ENCODE data around the gene GJD3. TPM values are rescaled to one million over a fixed set of nuclear protein-coding genes. Genes with fewer than 3 reads are reported as not detected.

Gene GJD3
- total RNA-seq, 1 experiment from 2014 or later: not detected

DNA sequence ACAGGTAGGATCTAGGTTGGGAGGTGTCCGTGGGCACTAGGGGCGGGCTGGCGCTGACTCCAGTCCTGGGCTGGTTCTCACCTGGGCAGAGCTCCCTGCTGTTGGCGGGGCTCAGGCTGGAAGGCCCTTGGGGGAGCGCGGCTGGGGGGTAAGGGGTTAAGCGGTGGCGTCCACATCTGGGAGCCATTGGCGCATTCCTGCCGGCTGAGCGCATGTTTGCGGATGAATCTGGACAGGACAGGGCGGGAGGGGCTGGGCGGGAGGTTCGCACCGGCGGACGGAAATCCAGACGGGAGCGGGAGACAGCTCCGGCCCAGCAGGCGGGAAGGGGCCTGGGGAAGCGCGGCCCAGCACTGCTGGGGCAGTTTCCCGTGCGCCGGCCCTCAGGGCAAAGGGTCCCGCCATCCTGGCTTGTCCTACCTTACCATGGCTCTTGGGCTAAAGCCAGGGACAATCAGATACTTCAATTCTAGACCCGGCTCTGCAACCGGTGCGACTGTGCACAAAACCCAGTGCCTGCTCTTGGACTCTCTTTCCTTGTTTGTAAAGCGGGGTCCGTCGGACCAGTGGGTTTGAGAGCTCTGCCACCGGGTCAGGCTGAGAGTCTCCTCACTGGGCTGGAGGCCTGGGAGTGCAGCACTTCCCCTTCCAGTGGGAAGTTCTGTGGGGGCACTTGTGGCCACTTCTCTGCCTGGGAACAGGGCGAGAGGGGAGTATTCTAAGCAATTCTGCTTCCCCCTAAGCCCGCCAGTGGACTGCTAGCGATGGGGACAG is 47.8 kb downstream of the GJD3 start:
- peak overlapping the region; percentile 32 for H3K27ac Mint-ChIP-seq (ENCODE audit: low read depth, unreplicated experiment)
- peaks cover 85% of the 10 kb centered on the region for H3K4me1 Mint-ChIP-seq (ENCODE audit: insufficient read depth, unreplicated experiment)
- TF ChIP-seq, protein P1, sequence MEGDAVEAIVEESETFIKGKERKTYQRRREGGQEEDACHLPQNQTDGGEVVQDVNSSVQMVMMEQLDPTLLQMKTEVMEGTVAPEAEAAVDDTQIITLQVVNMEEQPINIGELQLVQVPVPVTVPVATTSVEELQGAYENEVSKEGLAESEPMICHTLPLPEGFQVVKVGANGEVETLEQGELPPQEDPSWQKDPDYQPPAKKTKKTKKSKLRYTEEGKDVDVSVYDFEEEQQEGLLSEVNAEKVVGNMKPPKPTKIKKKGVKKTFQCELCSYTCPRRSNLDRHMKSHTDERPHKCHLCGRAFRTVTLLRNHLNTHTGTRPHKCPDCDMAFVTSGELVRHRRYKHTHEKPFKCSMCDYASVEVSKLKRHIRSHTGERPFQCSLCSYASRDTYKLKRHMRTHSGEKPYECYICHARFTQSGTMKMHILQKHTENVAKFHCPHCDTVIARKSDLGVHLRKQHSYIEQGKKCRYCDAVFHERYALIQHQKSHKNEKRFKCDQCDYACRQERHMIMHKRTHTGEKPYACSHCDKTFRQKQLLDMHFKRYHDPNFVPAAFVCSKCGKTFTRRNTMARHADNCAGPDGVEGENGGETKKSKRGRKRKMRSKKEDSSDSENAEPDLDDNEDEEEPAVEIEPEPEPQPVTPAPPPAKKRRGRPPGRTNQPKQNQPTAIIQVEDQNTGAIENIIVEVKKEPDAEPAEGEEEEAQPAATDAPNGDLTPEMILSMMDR (IDR thresholded peaks at IDR 0.05; ENCODE audit: unreplicated experiment): no peak
- BruUV-seq (replicated peaks): no TSS peak
- peaks cover 7% of the 10 kb centered on the region for H3K36me3 Mint-ChIP-seq (ENCODE audit: insufficient read depth, unreplicated experiment)
- CTCF ChIA-PET: interaction anchor here (0.6 to 1.9 kb wide), 20 partner anchors 10 to 1394 kb away, joined by 3 to 7 read pairs (median 4); no protein-coding TSS in a partner anchor
- peak; percentile 70 for DNase-seq (ENCODE audit: unreplicated experiment)
- no peaks in the 10 kb centered on the region for H3K27me3 Mint-ChIP-seq (ENCODE audit: insufficient read depth, unreplicated experiment)
- intact Hi-C loops (cut with micrococcal nuclease): no loop called here
- H3K4me3 Mint-ChIP-seq (ENCODE audit: unreplicated experiment): peak overlapping the region; percentile 81
- POLR2A ChIA-PET: interaction anchor here (0.5 to 4.3 kb wide), 15 partner anchors 9 to 216 kb away, joined by 3 to 24 read pairs (median 4); partner anchors contain the start of gene NR1D1
- no peaks in the 10 kb centered on the region for H3K9me3 Mint-ChIP-seq (ENCODE audit: unreplicated experiment)

- no peak for DNase-seq (ENCODE audit: unreplicated experiment)
- H3K4me3 Mint-ChIP-seq (ENCODE audit: unreplicated experiment): peak overlapping the region; percentile 81
- peaks cover 85% of the 10 kb centered on the region for H3K4me1 Mint-ChIP-seq (ENCODE audit: insufficient read depth, unreplicated experiment)
- no peaks in the 10 kb centered on the region for H3K27me3 Mint-ChIP-seq (ENCODE audit: insufficient read depth, unreplicated experiment)
- ChIA-PET POLR2A (interaction anchor here (0.8 to 4.3 kb wide), 12 partner anchors 11 to 217 kb away, joined by 3 to 24 read pairs (median 4); partner anchors contain the start of genes NR1D1 and TOP2A), CTCF (interaction anchor here (0.6 to 19.0 kb wide), 8 partner anchors 9 to 485 kb away, joined by 3 to 396 read pairs (median 5); partner anchors contain the start of genes GJD3 and WIPF2)
- intact Hi-C loops (cut with micrococcal nuclease): no loop called here
- no peak overlapping the region for H3K27ac Mint-ChIP-seq (ENCODE audit: low read depth, unreplicated experiment)
- H3K9me3 Mint-ChIP-seq (ENCODE audit: unreplicated experiment): no peaks in the 10 kb centered on the region
- TF ChIP-seq, protein P1 (IDR thresholded peaks at IDR 0.05; ENCODE audit: unreplicated experiment): no peak
- peaks cover 7% of the 10 kb centered on the region for H3K36me3 Mint-ChIP-seq (ENCODE audit: insufficient read depth, unreplicated experiment)
- no TSS peak for BruUV-seq (replicated peaks)
Observed at GRCh38 chr17:40315678-40316570, 48.6 kb downstream of the GJD3 start.

- H3K36me3 Mint-ChIP-seq (ENCODE audit: insufficient read depth, unreplicated experiment): peaks cover 7% of the 10 kb centered on the region
Observed at GRCh38 chr17:40315206-40315605, 49.3 kb downstream of the GJD3 start.

More at GRCh38 chr17:40315206-40315605, 49.3 kb downstream of the GJD3 start:
- H3K27ac Mint-ChIP-seq (ENCODE audit: low read depth, unreplicated experiment): peak overlapping the region; percentile 14
- H3K9me3 Mint-ChIP-seq (ENCODE audit: unreplicated experiment): no peaks in the 10 kb centered on the region
- H3K4me1 Mint-ChIP-seq (ENCODE audit: insufficient read depth, unreplicated experiment): peaks cover 82% of the 10 kb centered on the region
- TF ChIP-seq, protein P1 (IDR thresholded peaks at IDR 0.05; ENCODE audit: unreplicated experiment): no peak
- no peak overlapping the region for H3K4me3 Mint-ChIP-seq (ENCODE audit: unreplicated experiment)
- POLR2A ChIA-PET: interaction anchor here (0.9 to 4.3 kb wide), 6 partner anchors 11 to 157 kb away, joined by 3 to 24 read pairs (median 5); partner anchors contain the start of gene TOP2A
- no TSS peak for BruUV-seq (replicated peaks)
- DNase-seq (ENCODE audit: unreplicated experiment): no peak
- CTCF ChIA-PET: interaction anchor here (1.4 to 19.0 kb wide), 4 partner anchors 12 to 42 kb away, joined by 6 to 396 read pairs (median 10); partner anchors contain the start of gene GJD3
- H3K27me3 Mint-ChIP-seq (ENCODE audit: insufficient read depth, unreplicated experiment): no peaks in the 10 kb centered on the region
- intact Hi-C loops (cut with micrococcal nuclease): no loop called here

Measured in MCF 10A (cell line).